Parathyroid adenoma (tissue), 2 donors: ENCODE measurements around the gene SRSF11.

Source experiments
- H2AFZ ChIP-seq: fragments of 300-600 bp; sonication (generic); one replicate; pipeline ENCODE4 v1.7.0; 2017; ENCODE audit warnings: antibody characterized with exemption, mild to moderate bottlenecking
- H3K27ac ChIP-seq: fragments of 300-600 bp; sonication (generic); one replicate; pipeline ENCODE4 v1.7.0; 2017
- H3K27me3 ChIP-seq: fragments of 300-600 bp; sonication (generic); one replicate; pipeline ENCODE4 v1.7.0; 2017; ENCODE audit warnings: low read length; ENCODE audit not compliant: control insufficient read depth, insufficient read depth
- H3K36me3 ChIP-seq: fragments of 300-600 bp; sonication (generic); one replicate; pipeline ENCODE4 v1.7.0; 2017; ENCODE audit warnings: low read length; ENCODE audit not compliant: control insufficient read depth, insufficient read depth
- H3K4me1 ChIP-seq: fragments of 300-600 bp; sonication (generic); one replicate; pipeline ENCODE4 v1.7.0; 2017; ENCODE audit warnings: control low read depth
- H3K4me2 ChIP-seq: fragments of 300-600 bp; sonication (generic); one replicate; pipeline ENCODE4 v1.7.0; 2017; ENCODE audit warnings: low read length
- H3K4me3 ChIP-seq: fragments of 300-600 bp; sonication (generic); one replicate; pipeline ENCODE4 v1.7.0; 2017; ENCODE audit warnings: low read depth, low read length
- H3K79me2 ChIP-seq: fragments of 300-600 bp; sonication (generic); one replicate; pipeline ENCODE4 v1.7.0; 2017; ENCODE audit warnings: control low read depth
- H3K9ac ChIP-seq: fragments of 300-600 bp; sonication (generic); one replicate; pipeline ENCODE4 v1.7.0; 2017; ENCODE audit warnings: mild to moderate bottlenecking
- H3K9me3 ChIP-seq: fragments of 300-600 bp; sonication (generic); one replicate; pipeline ENCODE4 v1.7.0; 2017; ENCODE audit warnings: low read length; ENCODE audit not compliant: control insufficient read depth
- TF ChIP-seq, protein P1 (sequence below): fragments of 300-600 bp; sonication (generic); IDR thresholded peaks from one replicate; pipeline ENCODE4 v1.7.0; 2017; ENCODE audit warnings: antibody characterized with exemption, mild to moderate bottlenecking
- donor health status: primary hyperparathyroidism.

The SRSF11 gene

DNA sequence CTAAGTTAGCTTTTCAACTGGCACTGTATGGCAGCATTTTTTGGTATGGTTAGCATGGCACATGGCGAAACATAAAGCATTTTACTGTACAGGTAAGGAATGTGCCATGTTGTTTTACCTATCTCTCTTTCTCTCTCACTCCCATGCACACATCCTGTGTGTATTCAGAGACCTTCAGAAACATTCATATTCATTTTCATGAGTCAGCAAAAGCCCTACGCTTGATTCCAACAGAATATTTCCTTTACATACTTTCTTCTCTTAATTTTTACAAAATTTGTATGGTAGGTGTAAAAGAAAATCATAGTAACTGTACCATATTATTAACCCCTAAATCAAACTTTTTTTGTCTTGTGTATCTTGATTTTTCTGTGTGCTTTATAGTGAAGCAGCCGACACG is 10.3 kb downstream of the SRSF11 start:
- Histone ChIP-seq H3K27ac (no peak overlapping the region), H3K9ac (no peak overlapping the region), H3K36me3 (no peaks in the 10 kb centered on the region), H3K4me3 (no peak overlapping the region), H2AFZ (no peak overlapping the region), H3K9me3 (no peaks in the 10 kb centered on the region), H3K4me1 (no peaks in the 10 kb centered on the region), H3K27me3 (no peaks in the 10 kb centered on the region), H3K79me2 (peaks cover 5% of the 10 kb centered on the region), H3K4me2 (no peak overlapping the region)
- TF ChIP-seq, protein P1, sequence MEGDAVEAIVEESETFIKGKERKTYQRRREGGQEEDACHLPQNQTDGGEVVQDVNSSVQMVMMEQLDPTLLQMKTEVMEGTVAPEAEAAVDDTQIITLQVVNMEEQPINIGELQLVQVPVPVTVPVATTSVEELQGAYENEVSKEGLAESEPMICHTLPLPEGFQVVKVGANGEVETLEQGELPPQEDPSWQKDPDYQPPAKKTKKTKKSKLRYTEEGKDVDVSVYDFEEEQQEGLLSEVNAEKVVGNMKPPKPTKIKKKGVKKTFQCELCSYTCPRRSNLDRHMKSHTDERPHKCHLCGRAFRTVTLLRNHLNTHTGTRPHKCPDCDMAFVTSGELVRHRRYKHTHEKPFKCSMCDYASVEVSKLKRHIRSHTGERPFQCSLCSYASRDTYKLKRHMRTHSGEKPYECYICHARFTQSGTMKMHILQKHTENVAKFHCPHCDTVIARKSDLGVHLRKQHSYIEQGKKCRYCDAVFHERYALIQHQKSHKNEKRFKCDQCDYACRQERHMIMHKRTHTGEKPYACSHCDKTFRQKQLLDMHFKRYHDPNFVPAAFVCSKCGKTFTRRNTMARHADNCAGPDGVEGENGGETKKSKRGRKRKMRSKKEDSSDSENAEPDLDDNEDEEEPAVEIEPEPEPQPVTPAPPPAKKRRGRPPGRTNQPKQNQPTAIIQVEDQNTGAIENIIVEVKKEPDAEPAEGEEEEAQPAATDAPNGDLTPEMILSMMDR: no peak

DNA sequence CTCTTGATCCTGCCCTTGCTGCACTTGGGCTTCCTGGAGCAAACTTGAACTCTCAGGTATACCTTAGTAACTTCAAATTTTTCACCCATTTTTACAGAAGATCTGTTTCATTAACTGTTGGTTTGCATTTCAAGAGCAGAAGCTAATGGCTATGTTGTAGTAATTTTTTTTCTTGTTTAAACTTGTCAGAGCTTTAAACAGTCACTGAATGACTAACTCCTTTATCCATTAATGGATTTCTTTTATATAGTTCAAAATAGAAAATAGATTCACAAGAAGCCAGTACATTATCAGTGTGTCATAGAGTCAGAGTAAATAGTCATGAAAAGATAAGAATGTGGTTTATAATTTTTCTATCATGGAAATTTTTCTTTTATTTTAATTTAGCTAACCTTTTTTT is 13.6 kb downstream of the SRSF11 start:
- Histone ChIP-seq H3K36me3 (no peaks in the 10 kb centered on the region), H3K27me3 (no peaks in the 10 kb centered on the region), H3K9me3 (no peaks in the 10 kb centered on the region), H3K4me1 (no peaks in the 10 kb centered on the region), H3K4me3 (no peak overlapping the region), H3K27ac (no peak overlapping the region), H3K4me2 (no peak overlapping the region), H3K9ac (no peak overlapping the region), H2AFZ (no peak overlapping the region), H3K79me2 (no peaks in the 10 kb centered on the region)
- TF ChIP-seq, protein P1: no peak

DNA sequence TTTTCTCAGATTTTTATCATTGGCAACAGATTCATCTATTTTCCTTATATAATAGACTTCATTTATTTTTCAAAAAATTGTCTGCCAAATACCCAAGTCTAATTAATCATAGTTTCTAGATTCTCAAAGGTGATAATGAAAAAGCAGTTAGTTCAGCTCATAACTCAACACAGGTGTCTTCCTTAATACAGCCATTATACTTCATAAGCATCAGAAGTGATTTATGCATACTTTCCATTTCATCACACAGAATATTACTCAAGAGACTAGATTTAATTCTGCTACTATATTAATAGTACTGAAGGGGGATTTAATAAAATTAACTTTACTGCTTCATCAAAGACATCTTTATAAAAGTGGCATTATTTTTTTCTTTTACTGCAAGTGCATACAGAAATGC is 18.8 kb downstream of the SRSF11 start:
- TF ChIP-seq, protein P1: no peak
- Histone ChIP-seq H3K9ac (no peak overlapping the region), H3K4me1 (no peaks in the 10 kb centered on the region), H2AFZ (no peak overlapping the region), H3K27me3 (no peaks in the 10 kb centered on the region), H3K9me3 (no peaks in the 10 kb centered on the region), H3K4me3 (no peak overlapping the region), H3K4me2 (no peak overlapping the region), H3K36me3 (no peaks in the 10 kb centered on the region), H3K27ac (no peak overlapping the region), H3K79me2 (no peaks in the 10 kb centered on the region)

DNA sequence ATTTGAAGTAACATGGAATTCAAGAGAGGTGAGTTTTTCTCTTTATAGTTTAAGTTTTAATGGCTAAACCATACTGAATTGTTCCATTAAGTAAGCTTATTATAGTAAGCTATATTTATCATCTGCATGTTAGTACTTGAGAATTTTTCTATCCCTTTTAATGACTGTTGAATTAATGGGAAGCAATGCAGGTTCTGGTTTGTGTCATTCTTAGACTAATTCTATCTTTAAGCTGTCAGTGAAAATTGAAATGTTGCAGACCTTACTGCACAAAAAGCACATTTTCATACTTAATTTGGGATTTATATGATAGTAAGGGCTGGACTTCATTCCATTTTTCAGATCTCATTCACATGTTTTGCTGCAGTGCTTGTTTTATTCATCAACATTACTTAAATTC is 25.9 kb downstream of the SRSF11 start:
- Histone ChIP-seq H3K9me3 (no peaks in the 10 kb centered on the region), H3K4me1 (no peaks in the 10 kb centered on the region), H3K4me3 (no peak overlapping the region), H3K4me2 (no peak overlapping the region), H3K27ac (no peak overlapping the region), H3K27me3 (no peaks in the 10 kb centered on the region), H3K79me2 (no peaks in the 10 kb centered on the region), H3K9ac (no peak overlapping the region), H2AFZ (no peak overlapping the region), H3K36me3 (no peaks in the 10 kb centered on the region)
- TF ChIP-seq, protein P1: no peak

DNA sequence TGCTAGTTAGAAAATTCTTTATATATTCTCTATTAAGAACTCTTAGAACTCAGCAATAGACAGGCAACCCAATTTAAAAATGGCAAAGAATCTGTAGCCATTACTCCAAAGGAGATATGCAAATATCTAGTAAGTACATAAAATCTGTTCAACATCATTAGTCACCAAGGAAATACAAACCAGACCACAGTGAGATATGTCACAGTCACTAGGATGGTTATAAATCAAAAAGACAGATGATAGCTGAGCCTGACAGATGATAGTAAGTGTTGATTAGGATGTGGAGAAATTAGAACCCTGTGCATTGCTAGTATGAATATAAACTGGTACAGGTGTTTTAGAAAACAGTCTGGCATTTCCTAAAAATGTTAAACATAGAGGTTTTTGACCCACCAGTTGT is 26.6 kb downstream of the SRSF11 start:
- H3K4me2 ChIP-seq: no peak overlapping the region
- H3K79me2 ChIP-seq: no peaks in the 10 kb centered on the region
- H2AFZ ChIP-seq: no peak overlapping the region
- no peaks in the 10 kb centered on the region for H3K9me3 ChIP-seq
- no peaks in the 10 kb centered on the region for H3K4me1 ChIP-seq
- H3K9ac ChIP-seq: no peak overlapping the region
- TF ChIP-seq, protein P1: no peak
- H3K36me3 ChIP-seq: no peaks in the 10 kb centered on the region
- H3K4me3 ChIP-seq: no peak overlapping the region
- H3K27me3 ChIP-seq: no peaks in the 10 kb centered on the region
- no peak overlapping the region for H3K27ac ChIP-seq
